ENCODE data around the gene FAM184A.
"Not testable (repeated sequence)": the region's sequence is repeated elsewhere in the genome, so short reads cannot be mapped to it uniquely, and the experiment has no call there.

Gene FAM184A, protein sequence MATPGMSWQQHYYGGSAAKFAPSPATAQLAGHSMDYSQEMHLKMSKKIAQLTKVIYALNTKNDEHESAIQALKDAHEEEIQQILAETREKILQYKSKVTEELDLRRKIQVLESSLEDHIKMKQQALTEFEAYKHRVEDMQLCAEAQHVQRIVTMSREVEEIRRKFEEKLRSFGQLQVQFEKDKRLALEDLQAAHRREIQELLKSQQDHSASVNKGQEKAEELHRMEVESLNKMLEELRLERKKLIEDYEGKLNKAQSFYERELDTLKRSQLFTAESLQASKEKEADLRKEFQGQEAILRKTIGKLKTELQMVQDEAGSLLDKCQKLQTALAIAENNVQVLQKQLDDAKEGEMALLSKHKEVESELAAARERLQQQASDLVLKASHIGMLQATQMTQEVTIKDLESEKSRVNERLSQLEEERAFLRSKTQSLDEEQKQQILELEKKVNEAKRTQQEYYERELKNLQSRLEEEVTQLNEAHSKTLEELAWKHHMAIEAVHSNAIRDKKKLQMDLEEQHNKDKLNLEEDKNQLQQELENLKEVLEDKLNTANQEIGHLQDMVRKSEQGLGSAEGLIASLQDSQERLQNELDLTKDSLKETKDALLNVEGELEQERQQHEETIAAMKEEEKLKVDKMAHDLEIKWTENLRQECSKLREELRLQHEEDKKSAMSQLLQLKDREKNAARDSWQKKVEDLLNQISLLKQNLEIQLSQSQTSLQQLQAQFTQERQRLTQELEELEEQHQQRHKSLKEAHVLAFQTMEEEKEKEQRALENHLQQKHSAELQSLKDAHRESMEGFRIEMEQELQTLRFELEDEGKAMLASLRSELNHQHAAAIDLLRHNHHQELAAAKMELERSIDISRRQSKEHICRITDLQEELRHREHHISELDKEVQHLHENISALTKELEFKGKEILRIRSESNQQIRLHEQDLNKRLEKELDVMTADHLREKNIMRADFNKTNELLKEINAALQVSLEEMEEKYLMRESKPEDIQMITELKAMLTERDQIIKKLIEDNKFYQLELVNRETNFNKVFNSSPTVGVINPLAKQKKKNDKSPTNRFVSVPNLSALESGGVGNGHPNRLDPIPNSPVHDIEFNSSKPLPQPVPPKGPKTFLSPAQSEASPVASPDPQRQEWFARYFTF

GRCh38 chr6:119078376-119079282, at the start of gene FAM184A:
FAM184A (minus strand) TSS chr6:119078664; CDS start chr6:119078299, 365 bp downstream.
- DNase-seq, result peak; percentile 15

GRCh38 chr6:119127627-119128026, 49.2 kb upstream of the FAM184A start:
- no peak for DNase-seq

GRCh38 chr6:119126826-119127225, 48.4 kb upstream of the FAM184A start:
- no peak for DNase-seq

DNA sequence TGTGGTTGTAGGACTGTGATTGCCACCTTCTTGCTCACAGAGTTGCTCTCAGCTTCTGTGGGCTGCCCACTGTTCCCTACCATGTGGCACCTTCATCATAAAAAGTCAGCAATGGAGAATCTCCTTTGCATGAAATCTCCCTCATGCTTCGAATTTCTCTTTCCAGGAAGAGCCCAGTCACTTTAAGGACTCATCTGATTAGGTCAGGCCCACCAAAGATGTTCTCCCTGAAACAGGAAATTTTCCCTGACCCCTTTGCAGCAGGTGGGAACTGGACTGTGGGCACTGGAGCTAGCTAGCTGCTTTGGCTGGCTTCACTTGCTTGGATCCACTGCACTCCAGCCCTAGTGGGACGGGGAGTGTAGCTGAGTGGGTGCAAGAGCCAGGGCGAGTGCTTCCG, 47.7 kb upstream of the FAM184A start:
- DNase-seq, result no peak

DNA sequence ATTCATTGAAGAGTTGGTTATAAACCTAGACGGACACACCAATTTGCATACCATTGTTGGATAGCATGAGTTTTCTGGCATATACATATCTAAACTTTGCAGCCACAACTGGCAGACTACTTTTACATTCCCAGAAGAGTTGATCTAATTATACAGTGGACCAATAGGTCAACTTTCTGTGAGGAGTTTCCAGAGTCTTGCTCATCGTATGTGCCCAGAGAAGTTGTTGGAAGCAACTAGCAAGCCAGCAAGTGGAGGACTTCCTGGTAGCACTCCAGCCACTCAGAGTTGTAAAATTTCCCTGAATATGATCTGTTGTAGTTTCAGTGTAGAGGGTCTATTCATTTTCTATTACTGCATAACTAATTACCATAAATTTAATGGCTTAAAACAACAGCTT, 47.1 kb upstream of the FAM184A start:
- DNase-seq, result no peak

DNA sequence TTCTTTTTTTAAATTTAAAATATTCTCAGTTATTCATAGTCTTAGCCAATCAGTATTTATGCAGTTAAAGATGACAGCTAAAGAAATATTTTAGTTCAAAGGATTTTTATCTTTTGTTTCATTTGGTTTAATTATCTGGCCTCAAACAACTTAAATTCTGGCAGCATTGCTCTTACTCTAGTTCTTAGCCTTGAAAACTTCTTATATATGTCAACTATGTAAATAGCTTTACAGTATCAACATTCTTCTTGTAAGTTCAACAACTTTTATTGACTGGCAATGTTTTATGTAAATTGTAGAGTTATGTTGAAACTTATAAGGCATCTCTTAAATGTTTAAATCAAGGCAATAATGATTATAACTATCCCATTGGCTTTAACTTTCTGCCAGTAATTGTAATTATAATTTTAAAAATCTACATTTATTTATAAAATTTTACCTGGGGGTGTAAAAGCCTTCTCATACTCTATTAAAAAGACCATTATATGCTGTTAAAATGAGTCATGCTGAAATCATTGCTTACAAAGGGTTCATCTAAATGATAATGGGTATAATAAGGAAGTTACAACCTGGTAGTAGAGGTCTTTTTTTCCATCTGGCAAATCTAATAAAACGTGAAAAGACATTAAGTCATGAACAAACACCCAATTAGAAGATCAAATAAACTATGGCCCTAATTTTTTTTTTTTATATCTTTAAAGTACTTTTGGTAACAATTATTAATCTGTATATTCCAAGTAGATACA, 45.8 kb upstream of the FAM184A start:
- no peak for DNase-seq

GRCh38 chr6:119122336-119122735, 43.9 kb upstream of the FAM184A start:
- no peak for DNase-seq

DNA sequence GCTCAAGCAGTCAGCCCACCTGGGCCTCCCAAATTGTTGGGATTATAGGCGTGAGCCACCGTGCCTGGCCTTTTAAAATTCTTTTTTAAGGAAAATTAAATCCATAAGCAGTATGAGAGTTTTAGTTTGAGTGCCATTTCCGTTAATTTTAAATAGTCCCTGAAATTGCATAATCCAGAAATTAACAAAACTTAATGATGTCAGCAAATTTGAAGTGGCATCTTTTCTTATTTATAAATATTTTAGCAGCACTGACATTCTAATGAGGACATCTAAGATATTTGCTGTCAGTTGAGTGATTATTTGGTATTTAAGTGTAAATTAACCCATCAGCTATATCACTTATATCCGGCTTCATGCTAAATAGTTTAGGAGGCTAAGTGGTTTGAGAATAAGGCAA, 42.9 kb upstream of the FAM184A start:
- no peak for DNase-seq

DNA sequence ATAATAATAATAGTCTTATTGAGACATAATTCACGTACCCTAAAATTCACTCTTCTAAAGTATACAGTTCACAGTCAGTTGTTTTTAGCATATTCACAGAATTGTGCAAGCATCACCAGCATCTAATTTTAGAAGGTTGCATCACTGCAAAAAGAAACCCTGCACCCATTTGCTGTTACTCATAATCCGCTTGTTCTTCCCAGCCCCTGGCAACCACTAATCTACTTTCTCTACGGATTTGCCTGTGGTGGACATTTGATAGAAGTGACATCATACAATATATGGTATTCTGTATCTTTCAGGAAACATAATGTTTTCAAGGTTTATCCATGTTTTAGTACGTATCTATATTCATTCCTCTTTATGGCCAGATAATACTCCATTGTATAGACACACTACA, 41.5 kb upstream of the FAM184A start:
- DNase-seq, result no peak

DNA sequence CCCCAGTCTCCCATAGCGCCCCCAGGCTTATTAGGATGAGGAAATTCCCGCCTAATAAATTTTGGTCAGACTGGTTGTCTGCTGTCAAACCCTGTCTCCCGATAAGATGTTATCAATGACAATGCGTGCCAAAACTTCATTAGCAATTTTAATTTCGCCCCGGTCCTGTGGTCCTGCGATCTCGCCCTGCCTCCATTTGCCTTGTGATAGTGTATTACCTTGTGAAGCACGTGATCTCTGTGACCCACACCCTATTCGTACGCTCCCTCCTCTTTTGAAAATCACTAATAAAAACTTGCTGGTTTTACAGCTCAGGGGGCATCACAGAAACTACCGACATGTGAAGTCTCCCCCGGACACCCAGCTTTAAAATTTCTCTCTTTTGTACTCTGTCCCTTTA, 40.6 kb upstream of the FAM184A start:
- DNase-seq, result not testable (repeated sequence)

- no peak for DNase-seq
Observed at GRCh38 chr6:119116712-119117281, 38.3 kb upstream of the FAM184A start.

GRCh38 chr6:119113961-119114360, 35.5 kb upstream of the FAM184A start:
- DNase-seq, result no peak

DNA sequence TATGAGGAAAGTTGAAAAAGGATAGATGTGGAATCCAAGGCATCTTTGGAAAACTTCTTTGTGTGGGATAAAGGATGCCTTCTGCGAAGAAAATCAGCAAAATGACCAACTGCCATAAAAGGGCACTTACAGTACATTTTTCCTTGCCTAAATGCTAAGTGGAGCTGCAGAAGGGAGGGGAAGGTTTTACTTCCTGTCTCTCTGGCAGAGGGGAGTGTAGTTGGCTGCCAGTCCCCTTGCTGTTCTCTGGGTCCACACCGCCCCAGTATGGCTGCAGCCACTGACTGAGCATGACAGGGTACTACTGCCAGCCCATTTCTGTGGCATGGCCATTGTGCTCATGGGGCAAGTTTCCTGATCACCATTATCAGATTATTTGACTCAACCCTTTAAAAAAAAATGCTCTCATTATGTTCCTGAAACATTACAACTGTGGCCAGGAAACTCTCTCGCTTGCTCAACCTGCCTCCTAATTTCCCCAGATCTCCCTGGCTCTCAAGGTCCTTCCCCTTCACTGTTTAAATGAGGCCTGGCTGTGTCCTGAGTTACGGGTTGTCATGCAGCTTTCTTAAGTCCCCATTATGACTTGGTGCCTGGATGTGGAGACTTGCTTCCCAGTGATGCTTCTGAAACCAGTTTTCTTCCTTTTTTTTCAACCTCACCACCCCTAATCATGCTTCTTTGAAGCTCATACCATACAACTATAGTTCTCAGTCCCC, 34.5 kb upstream of the FAM184A start:
- no peak for DNase-seq

GRCh38 chr6:119110601-119111548, 32.4 kb upstream of the FAM184A start:
- peak; percentile 28 for DNase-seq

DNA sequence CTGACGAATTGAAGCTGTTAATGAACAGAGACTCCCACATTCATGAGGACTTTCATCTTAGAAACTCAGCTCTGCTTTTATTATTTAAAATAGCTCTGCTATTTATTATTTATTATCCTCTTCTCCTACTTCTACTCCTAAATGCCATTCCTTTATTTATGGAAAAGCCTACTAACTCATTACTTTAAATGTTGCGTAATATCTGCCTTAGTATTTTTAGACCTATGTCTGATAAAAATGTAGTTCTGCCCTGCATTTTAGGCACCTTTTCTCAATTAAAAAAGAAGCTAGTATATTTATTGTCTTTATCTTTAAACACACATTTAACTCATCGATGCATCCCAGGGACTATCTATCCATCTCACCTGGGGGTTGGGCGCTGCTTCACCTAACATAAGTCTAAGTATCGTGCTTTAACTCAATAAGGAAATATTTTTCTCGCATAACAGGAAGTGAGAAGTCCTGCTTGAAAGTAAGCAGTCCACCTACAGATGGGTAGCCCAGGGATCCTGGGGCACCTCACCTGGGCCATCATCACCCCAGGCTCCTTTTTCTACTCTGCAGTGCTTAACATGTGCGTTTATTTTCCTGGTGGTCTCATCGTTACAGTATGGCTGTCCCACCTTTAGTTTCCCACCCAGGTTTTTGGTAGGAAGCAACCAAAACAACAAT, 31.3 kb upstream of the FAM184A start:
- no peak for DNase-seq

DNA sequence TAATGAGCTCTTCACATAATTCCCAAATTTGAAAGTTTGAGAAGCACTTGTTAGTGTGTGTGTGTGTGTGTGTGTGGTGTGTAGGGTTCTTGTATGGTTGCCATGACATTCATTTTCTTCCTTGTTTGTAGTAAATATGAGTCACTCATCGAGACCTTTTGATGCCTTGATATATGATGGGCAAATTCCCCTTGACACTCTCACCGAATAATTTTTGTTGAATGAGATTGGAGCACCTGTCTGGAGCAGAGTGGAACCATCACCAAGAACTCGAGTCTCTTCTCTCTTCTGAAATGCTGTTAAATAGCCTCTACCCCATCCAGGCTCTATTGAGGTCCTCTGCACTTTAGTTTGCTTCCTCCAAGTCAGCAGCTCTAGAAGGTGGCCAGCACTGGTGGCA, 29.6 kb upstream of the FAM184A start:
- no peak for DNase-seq

- no peak for DNase-seq
Observed at GRCh38 chr6:119105282-119105681, 26.8 kb upstream of the FAM184A start.

DNA sequence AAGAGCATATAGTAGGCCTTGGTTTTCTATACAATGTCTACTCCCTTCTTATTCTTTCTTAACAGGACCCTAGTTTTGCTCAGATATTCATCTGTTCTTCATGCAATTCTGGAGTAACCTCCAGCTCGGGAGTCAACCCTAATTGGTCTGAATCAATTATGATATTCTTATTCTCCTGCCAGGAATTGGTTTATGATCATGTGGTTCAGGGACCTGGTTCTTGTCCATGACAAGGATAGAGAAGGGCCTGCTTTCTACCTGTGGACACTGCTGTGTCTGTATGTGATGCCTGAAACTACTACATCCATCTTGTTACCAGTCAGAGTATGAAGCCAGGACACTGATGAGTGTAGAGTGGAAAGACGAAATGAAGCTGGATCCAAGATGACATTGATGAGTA, 24.4 kb upstream of the FAM184A start:
- no peak for DNase-seq

DNA sequence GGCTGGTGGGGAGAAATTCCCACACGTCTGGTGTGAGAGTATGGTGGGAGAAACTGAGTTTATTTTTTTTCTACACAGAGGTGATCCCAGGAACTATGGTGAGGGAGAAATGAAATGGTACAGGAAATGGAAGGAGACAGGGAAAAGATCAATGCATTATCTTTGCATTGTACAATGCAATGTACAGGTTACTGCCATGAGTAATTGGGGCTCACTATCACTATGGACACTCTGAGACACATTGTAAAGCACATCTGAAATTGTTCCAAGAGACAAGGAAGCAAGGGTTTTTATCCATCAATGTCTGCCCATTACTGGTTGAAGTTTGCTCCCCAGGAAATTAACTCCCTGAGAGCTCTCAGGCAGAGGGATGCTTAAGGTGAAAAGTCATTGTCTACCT, 21.7 kb upstream of the FAM184A start:
- DNase-seq, result no peak

All from SHP77 treated with DMSO at 0.1 percent for 48 hours (cell line).